Dedifferentiated amniotic fluid mesenchymal stem cell (primary cell): Measurements from ENCODE around the gene GAB3.
"Not testable (repeated sequence)": the region's sequence is repeated elsewhere in the genome, so short reads cannot be mapped to it uniquely, and the experiment has no call there.

Experiments used
- DNase-seq: peaks from one replicate; pipeline ENCODE4 v3.0.0-alpha.2; 2016; ENCODE audit errors: extremely low spot score

The GAB3 gene

DNA sequence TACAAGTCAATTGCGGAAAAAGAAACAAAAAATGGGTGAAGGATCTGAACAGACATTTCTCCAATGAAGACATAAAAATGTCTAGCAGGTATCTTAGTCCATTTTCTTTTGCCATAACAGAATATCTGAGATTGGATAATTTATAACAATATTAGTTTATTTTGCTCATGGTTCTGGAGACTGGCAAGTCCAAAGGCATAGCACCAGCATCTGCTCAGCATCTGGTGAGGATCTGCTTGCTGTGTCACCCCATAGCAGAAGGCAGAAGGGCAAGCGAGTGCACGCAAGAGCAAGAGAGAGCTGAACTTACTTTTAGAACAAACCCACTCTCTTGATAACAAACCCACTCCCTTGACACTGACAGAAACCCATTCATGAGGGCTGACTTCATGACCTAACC is 29.7 kb downstream of the GAB3 start:
- DNase-seq = no peak

DNA sequence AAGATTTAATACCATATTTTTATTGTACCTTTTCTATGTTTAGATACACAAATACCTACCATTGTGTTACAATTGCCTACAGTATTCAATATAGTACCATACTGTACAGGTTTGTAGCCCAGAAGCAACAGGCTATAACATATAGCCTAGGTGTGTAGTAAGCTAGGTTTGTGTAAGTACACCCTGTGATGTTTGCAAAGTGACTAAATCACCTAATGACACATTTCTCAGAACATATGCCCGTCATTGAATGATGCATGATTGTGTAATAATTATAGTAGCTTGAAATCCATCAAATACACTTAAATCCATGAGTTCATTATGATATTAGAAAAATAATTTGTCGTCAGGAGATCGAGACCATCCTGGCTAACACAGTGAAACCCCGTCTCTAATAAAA is 30.8 kb downstream of the GAB3 start:
- no peak for DNase-seq

DNA sequence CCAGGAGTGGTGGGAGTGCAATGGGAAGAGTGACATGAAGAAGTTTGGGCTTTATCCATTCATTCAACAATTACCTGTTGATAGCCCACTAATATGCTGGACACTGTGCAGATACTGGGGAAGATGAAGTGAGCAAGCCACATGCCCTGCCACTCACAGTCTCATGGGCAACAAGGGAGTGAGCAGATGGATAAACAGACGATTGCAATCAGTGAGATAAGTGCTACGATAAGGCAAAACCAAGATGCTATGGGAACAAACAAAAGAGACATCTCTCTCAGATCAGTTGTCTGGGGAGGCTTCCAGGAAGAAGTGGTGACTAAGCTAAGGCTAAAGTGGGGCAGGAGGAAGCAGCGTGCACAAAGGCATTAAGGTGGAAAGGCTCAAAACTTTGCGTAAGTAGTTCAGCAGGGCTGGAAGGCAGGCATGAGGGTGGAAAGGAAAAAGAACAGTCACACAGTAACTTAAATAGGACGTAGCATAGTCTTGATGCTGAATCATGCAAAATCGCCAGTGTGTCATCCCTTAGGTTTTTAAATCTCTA is 31.7 kb downstream of the GAB3 start:
- no peak for DNase-seq

DNA sequence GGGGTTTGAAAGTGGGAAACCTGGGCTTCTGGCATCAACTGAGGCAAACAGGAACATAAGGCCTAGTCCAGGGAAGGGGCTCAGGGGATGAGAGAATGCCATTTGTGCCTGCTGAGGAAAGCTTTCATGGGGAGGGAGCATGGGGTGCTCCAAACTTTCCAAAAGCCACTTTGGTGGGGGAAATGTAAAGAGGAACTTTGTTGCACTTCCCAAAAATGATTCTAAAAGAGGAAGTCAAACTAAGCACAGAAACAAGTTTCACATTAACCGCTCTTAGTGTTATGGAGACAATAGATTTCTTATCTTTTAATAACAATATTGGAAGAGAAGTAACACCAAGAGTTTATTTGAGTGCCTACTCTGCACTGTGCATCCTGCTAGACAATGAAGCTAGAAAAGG is 32.3 kb downstream of the GAB3 start:
- DNase-seq = no peak

DNA sequence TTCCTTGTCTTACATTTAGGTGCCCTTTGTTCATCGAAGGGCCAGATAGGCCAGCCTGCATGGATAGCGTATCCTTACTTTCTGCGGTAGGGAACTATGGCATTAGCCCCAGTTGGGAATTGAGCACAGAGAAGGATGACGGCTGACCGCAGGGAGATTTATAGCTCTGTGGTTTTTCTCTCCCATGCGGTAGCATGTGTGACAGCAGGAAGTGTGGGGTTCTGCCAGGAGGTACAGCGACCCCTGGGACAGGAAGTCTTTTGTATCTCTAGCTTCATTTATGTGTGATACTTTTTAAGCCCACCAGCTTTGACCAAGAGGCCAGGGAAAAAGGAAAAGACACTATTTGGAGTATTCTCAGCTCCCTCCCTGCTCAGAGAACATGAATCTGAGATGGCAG is 33.1 kb downstream of the GAB3 start:
- no peak for DNase-seq

DNA sequence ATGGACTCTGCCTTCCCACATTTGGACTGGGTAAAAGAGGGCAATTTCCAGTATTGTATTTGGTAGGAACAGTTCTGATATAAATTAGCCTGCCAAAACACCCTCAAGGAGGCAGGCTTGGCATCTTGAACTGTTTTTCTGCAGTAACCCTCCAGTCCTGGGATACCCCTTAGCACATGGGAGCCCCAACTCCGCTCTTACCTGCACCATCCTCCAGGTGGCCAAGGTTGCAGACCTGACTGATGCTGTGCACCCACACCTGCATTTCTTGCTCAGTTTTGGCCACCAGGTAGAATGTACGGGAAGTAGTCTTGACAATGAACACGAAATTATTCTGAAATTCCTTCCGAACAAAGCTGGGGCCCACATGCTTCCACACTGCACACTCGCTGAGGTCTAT is 35.1 kb downstream of the GAB3 start:
- DNase-seq = no peak

DNA sequence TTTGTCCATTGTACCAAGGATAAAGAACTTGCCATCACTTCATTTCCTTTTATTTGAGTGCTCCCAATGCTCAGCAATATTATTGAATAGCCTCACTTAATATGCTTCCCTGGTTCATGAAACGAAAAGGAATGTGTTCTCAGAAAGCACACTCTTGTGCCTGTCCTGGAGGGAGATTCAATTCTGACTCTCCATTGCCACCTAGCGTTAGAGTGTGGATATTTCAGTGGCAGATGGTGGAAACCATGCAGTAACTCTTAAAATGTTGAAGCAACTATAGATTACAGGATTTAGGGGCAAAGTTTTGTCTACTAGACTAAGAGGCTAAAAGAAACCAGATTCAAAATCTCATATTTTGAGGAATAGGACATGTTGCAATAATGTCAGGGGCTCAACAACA is 36.0 kb downstream of the GAB3 start:
- DNase-seq = peak; percentile 44

DNA sequence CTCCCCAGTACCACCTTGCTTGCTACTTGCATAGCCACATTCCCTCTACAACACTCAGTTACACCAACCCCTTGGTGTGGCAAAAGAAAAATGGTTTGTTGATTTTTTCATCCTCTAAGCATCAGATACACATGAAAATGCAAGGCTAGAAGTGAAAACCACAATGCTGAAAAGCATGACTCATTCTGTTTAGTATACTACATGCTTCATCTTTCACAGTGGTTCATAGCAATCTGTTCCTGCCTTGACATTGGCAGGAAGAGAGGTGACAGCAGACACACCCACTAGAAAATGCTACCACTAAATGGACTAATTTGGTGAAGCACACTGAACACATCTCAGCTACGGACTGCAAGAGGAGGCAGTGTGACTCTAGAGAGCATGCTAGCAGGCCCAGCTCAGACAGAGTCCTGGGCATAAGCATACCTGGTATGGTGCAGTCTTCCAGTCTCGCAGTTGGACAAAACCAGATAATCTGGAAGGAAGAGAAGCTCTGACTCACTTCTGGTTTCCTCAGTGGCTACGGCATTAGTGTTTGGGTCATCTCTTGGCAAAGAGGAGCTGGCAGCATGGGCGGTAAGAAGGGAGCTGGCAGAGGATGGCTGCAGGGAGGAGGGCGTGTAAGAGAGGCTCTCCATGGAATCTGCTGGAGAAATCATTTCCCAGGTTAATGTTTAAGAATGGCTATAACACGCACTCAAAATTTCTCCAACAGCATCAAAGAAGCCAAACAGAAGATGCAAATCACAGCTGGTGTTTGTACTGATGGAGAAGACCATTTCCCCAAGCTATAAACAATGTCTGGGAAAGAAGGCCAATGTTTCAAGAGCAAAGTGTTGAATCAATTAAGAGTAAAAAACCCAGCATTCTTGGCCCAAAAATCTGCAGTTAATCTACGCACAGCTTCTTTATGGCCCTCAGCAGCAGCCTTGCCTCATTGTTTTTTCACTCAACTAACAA is 37.8 kb downstream of the GAB3 start:
- DNase-seq = no peak

DNA sequence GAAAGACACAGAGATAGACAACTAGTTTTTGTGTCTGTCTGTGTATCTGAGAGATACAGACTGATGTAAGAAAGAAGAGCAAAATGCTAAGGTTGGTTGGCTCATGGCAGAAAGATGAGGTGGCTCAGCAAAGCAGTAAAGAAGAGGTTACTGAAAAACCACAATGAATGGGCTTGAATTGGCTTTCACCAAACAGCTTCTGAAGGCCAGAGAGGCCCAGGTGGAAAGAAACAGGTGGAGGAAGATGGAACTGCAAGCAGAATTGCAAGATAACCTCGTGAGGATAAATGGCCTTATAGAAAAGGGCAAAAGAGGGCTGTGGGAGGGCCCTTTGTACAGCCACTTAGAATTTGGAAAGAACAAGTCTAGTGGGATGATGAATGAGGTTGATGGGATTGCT is 39.6 kb downstream of the GAB3 start:
- DNase-seq = no peak

DNA sequence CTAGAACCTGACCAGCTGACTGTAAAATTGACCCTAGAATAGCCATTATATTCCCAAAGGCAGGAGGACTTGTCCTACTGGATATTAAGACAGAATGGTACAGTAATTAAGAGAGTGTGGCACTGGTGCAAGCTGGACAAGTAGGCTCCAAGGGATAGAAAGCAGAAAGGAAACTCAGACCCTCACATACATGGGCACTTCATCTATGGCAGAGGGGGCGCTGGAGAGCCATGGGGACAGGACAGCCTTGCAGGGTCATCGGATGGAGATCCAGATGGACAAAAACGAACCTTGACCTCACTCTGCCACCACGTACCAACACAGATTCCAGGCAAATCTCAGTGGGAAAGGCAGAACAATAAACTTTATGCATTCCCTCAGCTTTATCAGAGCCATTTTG is 40.6 kb downstream of the GAB3 start:
- DNase-seq = no peak

DNA sequence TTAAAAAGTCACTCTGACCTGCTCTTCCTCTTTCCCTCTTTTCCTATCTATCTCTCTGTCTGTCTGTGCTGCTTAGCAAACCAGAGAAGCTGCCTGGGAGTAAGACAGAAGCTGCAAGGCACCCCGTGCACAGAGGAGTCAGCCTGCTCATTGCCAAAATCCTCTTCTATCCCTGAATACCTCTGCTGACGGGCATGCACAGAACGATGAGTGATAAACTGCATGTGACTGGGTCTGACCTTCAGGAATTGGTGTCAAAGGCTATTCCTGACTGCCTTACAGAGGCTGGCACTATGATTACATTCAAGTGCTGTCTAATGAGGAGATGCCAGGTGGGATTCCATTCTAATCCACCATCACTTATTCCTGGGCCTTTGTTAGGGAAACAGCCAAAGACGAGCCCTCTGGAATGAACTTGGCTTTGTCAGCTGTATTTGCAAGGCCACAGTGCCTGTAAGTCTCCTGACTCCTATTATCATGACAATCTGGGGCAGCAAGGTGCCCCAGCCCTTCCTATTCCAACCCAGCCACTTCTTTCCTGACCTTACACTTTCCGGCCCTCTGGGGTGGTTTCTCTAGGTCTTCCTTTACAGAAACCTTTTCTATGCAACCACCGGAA is 52.1 kb downstream of the GAB3 start:
- DNase-seq = no peak

DNA sequence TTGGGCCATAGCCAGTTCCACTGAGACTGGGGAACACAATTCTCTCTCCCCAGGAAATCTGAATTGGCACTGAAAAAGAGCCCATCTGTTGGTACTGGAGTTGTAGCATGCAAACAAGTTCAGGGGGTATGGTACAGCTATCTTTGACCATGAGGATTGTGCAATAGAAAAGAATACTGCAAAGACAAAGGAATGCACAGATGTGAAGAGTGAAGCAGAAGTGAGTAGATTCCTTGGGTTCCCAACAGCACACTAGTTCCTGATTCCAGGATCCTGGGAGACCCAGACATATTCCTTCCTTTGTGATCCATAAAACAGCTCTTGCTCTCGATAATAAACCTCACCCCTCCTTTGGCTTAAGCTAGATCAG is 54.2 kb downstream of the GAB3 start:
- DNase-seq = no peak

DNA sequence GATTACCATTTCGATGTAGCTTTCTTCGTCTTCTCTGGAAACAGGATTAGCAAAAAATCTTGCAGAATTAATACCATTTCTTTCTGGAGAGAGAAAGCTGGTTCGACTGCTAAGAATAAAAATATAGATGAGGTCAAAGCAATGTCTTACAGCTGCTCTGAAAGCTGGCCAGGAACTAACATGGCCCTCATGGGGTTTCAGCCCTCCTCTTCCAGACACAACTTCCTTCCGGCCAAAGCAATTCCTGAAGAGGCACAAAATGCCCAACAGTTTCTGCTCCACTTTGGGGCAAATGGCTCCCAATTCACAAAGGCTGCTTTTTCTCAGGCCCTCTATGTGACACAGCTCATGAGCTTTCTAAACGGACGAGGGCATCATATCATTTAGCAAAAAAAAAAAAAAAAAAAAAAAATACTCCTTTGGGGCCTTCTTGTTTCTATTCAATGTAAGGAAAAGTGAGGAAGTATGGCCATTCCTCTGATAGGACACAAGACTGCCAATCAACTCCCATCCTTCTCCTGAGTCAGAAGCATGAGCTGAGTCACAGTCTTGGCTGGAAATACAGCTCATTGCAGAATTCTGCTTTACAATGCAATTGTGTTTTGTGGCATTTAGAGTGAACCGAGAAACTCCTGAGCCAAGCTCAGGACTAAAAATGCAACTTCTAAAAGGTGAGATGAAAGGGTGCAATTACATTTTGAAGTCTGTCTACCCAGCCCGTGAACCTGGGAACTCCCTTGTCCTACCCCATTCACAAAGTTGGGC is 54.8 kb downstream of the GAB3 start:
- peak; percentile 29 for DNase-seq

DNA sequence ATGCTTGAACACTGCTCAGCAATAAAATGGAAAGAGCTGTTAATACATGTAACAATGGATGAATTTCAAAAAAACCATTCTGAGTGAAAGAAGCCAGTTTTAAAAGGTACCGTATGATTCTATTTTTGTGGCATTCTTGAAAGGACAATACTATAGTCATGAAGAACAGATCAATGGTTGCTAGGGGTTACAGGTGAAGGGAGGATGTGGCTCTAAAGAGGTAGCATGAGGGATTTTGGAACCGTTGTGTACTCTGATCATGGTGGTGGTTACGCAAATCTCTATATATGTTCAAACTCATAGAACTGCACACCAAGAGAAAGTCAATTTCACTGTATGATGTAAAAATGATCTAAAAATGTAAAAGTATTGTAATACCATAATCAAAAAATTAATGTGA is 57.5 kb downstream of the GAB3 start:
- DNase-seq = no peak

DNA sequence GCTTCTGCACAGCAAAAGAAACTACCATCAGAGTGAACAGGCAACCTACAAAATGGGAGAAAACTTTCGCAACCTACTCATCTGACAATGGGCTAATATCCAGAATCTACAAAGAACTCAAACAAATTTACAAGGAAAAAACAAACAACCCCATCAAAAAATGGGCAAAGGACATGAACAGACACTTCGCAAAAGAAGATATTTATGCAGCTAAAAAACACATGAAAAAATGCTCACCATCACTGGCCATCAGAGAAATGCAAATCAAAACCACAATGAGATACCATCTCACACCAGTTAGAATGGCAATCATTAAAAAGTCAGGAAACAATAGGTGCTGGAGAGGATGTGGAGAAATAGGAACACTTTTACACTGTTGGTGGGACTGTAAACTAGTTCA is 60.4 kb downstream of the GAB3 start:
- DNase-seq = not testable (repeated sequence)

DNA sequence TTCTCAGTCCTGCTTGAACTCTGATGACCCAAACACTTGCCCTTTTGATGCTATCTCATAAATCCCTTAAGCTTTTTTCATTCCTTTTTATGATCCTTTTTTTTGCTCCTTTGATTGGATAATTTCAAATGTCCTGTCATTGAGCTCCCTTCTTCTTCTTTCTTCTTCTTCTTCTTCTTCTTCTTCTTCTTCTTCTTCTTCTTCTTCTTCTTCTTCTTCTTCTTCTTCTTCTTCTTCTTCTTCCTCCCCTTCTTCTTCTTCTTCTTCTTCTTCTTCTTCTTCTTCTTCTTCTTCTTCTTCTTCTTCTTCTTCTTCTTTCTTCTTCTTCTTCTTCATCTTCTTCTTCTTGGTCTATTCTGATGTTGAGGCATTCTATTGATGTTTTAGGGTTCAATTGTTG is 78.8 kb downstream of the GAB3 start:
- DNase-seq = not testable (repeated sequence)

DNA sequence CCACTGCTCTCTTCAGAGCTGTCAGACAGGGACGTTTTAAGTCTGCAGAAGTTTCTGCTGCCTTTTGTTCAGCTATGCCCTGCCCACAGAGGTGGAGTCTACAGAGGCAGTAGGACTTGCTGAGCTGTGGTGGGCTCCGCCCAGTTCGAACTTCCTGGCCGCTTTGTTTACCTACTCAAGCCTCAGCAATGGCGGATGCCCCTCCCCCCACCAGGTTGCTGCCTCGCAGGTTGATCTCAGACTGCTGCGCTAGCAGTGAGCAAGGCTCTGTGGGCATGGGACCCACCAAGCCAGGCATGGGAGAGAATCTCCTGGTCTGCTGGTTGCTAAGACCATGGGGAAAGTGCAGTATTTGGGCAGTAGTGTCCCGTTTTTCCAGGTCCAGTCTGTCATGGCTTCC is 80.0 kb downstream of the GAB3 start:
- DNase-seq = not testable (repeated sequence)

DNA sequence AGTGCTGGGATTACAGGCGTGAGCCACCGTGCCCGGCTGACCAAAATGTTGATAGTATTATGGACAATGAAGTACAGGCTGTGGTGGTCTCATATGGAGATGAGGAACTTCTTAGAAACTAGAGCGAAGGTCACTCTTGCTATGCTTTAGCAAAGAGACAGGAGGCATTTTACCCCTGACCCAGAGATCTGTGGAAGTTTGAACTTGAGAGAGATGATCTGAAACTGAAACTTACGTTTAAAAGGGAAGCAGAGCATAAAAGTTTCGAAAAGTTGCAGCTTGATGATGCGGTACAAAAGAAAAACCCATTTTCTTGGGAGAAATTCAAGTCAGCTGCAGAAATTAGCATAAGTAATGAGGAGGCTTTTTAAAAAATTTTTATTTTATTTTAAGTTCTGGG is 89.0 kb downstream of the GAB3 start:
- no peak for DNase-seq

DNA sequence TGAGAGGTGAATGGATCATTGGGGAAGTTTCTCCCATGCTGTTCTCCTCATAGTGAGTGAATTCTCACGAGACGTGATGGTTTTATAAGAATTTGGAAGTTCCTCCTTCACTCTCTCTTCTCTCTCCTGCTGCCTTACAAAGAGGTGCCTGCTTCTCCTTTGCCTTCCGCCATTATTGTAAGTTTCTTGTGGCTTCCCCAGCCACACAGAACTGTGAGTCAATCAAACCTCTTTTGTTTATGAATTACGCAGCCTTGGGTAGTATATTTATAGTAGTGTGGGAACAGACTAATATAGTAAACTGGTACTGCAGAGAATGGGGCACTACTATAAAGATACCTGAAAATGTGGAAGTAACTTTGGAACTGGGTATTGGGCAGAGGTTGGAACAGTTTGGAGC is 89.7 kb downstream of the GAB3 start:
- DNase-seq = no peak

DNA sequence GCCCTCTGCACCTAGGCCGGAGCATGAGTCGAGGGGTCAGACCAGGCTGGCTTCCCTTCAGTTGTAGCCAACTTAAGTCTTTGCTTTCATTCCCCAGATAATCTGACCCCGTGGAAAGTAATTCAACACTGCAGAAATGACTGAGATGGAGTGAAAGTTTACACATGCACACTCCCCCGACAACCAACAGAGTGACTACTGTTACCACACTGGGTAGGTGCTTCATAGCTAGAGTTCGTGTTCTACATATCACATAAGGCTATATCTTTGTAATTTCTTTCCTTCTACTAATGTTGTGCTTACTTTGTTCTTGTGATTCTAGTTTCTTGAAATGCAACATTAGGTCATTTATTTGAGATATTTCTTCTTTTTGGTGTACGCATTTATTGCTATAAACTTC is 90.3 kb downstream of the GAB3 start:
- no peak for DNase-seq

DNA sequence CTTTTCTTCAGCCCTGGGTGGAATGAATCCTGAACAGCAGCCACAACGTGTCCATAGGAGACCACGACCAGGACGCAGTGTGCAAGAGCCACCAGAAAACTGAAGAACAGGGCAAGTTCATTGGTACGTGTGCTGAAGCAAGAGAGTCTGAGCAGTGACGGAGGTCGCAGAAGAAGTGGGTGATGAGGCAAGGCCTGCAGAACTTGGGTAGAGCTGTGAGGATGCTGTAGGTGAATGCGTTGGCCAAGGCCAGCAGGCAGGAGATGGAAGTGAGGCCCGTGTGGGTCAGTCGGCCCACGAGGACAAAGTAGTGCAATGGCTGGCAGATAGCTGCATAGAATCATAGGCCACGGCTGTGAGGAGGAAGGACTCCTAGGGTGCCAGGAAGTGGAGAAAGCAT is 91.9 kb downstream of the GAB3 start:
- no peak for DNase-seq

DNA sequence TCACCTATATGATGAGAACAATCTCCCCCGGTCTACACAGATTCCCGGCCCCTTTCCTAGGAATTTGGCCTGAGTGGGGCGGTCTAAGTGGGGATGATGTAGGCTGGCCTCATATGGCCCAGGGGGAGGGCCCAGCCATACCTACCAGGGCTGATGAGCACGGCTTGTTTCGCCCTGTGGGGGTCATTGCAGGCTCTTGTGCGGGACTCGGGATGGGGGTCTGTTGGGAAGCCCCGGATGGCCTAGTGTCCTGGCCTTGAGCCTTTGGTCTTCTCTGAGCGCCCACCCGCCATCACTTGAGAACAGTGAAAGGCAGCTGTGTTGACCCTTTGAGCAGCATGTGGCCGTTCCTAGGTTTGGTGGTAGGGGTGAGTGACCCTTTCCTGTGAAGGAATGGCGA is 92.7 kb downstream of the GAB3 start:
- DNase-seq = no peak
